GM12872 (cell line): ENCODE measurements around the gene PDE10A.

Experiments used
- TF ChIP-seq, protein P1 (sequence below): IDR thresholded peaks from 3 replicates; pipeline ENCODE4 v1.5.1; 2011; ENCODE audit warnings: low read depth, mild to moderate bottlenecking, low read length, moderate library complexity; ENCODE audit not compliant: insufficient read depth

The PDE10A gene

DNA sequence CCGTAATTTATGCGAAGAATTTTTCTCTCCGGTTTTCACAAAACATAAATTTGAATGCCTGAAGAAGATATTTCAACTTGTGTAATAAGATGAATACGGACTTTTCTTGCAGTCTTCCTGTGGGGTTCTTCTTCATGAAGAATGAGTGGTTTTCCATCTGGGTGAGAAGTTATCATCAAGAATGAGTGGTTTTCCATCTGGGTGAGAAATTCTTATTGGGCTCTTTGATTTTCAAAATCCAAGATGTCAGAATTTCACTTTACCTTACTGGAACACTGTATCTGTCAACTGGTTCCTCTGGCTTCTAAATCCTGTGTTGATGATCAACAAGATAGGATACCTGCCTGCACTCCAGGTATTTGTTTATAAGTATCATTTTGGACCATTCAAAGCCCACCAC, 193.6 kb downstream of the PDE10A start:
- TF ChIP-seq, protein P1, sequence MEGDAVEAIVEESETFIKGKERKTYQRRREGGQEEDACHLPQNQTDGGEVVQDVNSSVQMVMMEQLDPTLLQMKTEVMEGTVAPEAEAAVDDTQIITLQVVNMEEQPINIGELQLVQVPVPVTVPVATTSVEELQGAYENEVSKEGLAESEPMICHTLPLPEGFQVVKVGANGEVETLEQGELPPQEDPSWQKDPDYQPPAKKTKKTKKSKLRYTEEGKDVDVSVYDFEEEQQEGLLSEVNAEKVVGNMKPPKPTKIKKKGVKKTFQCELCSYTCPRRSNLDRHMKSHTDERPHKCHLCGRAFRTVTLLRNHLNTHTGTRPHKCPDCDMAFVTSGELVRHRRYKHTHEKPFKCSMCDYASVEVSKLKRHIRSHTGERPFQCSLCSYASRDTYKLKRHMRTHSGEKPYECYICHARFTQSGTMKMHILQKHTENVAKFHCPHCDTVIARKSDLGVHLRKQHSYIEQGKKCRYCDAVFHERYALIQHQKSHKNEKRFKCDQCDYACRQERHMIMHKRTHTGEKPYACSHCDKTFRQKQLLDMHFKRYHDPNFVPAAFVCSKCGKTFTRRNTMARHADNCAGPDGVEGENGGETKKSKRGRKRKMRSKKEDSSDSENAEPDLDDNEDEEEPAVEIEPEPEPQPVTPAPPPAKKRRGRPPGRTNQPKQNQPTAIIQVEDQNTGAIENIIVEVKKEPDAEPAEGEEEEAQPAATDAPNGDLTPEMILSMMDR, result no peak

DNA sequence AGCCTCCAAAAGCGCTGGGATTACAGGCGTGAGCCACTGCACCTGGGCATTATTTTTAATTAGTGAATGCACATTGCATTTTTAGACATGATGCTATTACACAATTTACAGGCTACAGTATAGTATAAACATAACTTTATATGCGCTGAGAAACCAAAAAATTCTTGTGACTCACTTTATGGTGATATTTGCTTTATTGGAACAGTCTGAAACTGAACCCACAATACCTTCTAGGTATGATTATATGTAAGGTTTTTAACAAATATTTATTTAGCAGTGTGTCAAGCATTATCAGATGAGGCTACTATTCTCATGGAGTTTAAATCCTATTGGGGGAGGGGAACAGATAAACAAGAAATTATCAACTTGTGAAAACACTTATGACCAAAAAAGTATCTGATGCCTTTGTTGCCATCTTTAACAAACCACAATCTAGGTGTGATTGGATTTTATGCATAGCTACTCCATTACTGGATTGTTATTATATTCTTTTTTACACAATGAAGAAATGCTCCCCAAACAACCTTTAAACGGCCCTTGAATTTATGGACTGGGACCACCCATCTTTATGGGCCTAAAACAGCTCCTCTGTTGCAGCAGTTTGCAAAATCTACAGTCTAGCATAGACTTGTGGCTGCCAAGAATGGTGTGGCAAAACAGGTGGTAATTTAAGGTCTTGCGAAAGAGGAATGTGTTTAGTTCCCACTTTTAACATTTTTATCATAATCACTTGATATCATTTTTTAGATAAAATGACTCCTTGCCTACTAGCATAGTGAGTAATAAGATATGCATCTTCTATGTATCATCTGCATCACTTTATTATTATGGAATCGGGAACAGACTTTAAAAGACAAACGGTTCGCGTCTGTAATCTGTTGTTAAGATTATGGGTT, 194.5 kb downstream of the PDE10A start:
- TF ChIP-seq, protein P1, result no peak

DNA sequence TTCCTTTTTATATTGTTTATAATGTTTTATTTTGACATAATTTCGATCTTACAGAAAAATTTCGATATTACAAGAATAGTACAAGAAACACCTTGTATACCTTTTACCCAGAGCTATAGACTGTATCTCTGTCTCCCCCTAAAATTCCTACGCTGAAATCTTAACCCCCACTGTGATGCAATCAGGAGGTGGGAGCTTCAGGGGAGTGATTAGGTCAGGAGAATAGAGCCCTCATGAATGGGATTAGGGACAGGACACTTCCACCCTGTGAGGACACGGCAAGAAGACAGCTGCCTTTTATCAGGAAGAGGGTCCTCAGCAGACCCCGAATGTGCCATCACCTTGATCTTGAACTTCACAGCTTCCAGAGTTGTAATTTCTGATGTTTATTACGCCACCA, 204.9 kb downstream of the PDE10A start:
- TF ChIP-seq, protein P1, result no peak

DNA sequence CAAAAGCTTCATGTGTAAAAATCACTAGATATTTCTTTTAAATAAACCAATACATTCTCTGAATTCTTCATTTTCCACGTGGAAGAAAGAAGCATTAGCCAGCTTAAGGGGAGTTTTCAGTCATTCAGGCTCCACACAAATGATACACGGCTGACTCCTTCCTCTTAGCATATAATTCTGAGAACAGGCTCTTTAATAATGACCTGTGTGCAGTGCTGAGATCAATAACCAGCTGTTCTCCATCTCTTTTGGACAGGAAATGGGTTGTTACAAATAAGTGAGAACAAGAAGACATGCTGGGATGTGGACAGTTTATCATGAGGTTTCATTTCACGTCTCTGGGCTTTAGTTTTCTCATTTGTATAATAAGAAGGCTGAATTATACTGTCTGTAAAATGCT, 206.8 kb downstream of the PDE10A start:
- TF ChIP-seq, protein P1, result no peak

DNA sequence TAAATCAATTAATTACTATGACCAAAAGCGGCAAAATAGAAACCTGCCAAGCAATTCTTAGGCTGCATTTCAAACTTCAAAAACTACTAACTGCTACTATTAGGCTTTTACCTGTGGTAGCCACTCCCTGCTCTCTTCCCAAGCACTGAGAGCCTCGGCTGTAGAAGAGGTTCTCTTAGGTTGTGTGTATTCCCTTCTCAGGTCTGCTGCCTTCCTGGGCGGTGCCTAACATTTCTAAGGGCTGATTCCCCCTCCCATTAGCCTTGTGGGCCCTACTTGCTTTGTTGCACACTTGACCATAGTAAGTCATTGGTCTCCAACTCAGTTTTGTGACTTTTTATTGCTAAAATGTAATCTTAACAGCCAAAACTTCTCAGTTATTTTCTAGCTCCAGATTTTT, 207.6 kb downstream of the PDE10A start:
- TF ChIP-seq, protein P1, result no peak

DNA sequence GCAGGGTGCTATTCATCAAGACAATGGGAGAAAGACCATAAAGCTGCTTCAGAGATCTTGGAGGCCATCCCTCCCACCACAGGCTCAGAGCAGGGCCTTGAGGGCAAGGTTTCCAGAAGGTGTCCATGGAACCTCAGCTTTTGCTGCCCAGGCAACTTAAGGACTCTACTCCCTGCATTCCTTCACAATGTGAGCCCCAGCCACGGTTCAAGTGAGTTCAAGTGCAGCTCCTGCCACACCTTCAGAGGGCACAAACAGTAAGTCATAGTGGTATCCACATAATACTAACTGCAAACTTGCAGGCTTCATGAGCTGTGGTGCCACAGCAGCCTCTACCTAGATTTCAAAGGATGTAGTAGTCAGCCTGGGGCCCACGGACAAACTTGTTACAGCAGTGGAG, 209.6 kb downstream of the PDE10A start:
- TF ChIP-seq, protein P1, result no peak

DNA sequence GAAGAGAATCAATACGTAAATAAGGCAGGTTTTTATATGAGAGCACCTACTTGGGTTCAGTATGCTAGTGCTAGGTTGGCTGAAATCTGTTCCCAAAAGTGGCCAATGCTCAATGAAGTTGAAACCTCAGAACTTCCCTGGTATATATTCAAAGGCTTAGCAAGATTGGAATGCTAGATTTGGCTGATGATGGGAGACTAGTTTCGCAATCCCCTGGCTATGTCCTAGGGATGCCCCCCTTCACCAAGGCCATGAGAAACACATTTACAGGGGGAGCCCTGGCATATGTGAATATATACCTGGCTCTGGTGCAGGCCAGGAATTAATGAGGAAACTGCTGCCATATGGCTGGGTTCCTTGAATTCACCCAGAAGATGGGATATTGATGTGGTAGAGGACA, 211.2 kb downstream of the PDE10A start:
- TF ChIP-seq, protein P1, result no peak
